LNCAP (cell line): ENCODE results near the gene MRTFB.

Source experiments
- CTCF ChIP-seq: fragments of 450-650 bp; IDR thresholded peaks from 2 replicates; pipeline ENCODE4 v1.5.1; 2017; ENCODE audit warnings: mild to moderate bottlenecking

The MRTFB gene

GRCh38 chr16:14211856-14212543 lies 140.9 kb downstream of the MRTFB start:
- no peak for TF ChIP-seq CTCF

DNA sequence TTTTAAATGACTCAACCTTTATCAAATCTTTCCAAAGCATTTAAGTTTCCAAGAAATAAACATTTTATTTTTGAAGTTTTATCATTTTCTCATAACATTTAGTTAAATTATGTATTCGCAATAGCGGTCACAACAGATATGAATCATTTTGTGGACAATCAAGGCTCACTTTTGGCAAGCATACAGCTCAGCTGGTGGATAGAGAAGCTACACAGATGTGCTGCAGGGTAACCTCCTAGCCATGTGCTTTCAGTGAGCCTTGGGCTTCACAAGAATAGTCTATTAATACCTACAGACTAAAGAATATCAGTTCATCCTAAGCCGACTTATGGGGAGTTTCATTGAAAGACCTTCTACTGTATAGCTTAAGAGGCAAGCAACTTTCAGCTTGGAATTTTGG lies 144.8 kb downstream of the MRTFB start:
- TF ChIP-seq CTCF = no peak

DNA sequence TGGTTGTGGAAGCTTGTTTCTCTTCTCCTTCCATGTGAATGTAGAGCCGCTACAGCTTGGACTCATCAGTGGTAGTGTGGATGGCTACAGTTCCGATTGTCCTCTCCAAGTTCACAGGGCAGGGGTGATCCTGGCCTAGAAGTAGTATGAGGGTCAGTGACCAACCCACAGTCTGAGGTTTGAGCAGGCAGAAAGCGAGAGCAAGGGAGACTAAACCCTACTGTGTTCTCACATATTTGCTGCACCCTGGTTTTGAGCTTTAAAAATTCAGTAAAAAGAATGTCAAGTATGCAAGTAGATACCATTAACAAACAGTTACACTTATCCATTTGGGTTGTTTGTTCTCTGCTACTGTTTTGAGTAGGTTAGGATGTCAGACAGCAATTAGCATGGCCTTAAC lies 148.9 kb downstream of the MRTFB start:
- no peak for TF ChIP-seq CTCF

GRCh38 chr16:14223632-14224031 lies 152.5 kb downstream of the MRTFB start:
- TF ChIP-seq CTCF = no peak

DNA sequence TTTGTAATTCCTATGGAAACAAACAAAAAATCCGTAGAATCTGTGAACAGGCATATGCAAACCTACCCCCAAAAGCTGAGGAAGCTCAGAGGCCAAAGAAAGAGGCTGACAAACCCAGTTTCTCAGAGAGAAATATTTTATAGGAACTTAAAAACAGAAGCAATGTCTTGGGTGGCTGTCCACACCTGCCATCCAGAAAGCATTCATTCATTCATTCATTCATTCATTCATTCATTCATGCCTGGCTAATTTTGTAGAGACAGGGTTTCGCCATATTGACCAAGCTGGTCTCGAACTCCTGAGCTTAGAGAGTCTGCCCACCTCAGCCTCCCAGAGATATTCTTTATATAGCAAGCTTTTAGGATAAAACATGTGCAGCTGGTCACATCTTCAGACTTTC lies 154.3 kb downstream of the MRTFB start:
- no peak for TF ChIP-seq CTCF

DNA sequence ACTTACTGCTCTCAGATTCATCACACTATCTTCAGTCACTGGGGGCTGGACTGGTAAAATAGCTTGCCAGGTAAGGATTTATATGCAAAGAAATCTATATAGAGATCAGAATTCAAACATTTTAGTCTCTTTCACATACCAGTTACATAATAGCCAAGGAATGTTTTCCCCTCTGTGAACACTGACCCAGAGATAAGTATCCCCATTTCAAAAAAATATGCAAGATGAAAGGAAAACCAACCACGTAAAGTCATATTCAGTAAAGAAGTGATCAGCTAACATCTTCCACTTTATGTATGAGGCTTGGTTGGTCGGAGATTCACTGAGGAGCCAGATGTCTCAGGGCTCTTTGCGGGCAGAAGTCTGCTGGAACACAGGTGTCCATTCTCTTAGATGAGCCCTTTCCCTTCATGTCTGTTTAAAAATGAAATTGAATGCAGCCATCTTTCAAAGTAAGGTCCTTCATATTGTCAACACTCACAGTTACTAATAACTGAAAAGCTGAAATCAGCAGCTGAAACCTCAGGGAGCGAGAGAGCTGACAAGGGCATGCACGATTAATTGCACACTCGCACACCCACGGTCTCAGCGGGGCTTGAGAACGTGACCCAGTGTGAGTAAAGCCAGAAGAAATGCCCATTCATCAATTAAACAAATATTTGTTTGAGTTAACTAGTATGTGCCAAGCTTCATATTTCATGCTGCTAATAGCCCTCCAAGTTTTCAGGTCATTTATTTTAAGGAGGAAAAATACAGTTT lies 161.2 kb downstream of the MRTFB start:
- TF ChIP-seq CTCF = no peak

DNA sequence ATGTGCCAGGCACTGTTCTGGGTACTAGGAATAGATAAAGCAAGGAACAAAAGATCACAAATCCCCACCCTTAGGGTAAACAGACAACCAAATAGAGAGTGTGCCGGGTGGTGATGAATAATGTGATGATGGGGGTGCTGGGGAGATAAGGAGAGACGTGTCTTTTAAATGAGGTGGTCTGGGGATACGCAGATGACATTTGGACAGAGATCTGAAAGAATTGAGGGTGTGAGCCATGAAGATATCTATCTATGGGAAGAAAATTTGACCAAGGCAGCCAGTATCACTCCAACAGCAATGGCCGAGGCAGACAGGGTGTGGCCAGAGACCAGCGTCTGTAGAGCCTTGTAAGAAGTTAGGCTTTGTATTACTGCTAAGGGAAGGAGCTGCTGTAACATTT lies 165.3 kb downstream of the MRTFB start:
- TF ChIP-seq CTCF = no peak
